GM12891 (cell line): ENCODE results near the gene MLLT10.

Experiments used
- PAX5 ChIP-seq: IDR thresholded peaks from 2 replicates; pipeline ENCODE4 v1.6.1; 2011; ENCODE audit warnings: low read length, moderate library complexity, mild to moderate bottlenecking; ENCODE audit not compliant: insufficient read depth, severe bottlenecking
- POLR2A ChIP-seq: IDR thresholded peaks from 2 replicates; pipeline ENCODE4 v1.6.1; 2011; ENCODE audit warnings: low read depth, low read length, control low read depth
- POLR2AphosphoS5 ChIP-seq: IDR thresholded peaks from 2 replicates; pipeline ENCODE4 v1.6.1; 2011; ENCODE audit warnings: low read depth, low read length, control low read depth
- SPI1 ChIP-seq: IDR thresholded peaks from 2 replicates; pipeline ENCODE4 v1.6.1; 2011; ENCODE audit warnings: low read depth, low read length, control low read depth
- TAF1 ChIP-seq: IDR thresholded peaks from 2 replicates; pipeline ENCODE4 v1.6.1; 2011; ENCODE audit warnings: low read depth, low read length, control low read depth

DNA sequence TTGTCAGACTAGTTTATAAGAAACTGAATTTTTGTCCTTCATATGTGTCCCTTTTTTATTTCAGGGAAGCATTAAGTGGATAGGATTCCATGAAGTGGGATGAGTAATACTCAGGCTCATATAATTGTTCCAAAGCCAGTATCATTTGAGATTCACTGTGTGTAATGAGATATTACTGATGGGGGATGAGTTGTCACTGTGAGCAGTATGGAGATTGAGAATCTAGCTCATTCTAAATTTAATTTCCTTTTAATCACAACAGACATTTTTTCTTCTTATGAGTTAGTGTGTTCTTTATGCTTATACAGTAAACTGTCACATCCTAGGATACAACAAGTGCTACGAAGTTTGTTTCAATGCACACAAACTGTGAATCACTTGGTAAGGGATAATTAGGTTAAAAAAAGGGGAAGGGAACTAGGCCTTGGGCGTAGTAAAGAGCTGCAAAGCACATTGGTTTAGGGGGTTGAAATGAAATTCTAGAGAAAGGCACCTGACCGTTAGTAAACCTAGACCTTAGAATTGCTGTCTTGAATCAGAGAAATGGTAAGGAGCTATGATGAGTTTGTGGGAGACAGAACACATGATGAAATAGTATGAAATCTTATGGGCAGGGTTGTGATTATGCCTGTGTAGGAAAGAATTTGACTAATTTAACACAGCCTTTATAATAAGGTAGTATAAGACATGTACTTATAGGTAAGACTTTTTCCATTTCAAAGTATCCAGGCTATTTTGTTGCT, 153.4 kb downstream of the MLLT10 start:
- TF ChIP-seq POLR2A (no peak), POLR2AphosphoS5 (no peak), PAX5 (no peak), SPI1 (no peak), TAF1 (no peak)
